Lung (tissue), 12 donors: ENCODE measurements around the gene ANO1. TPM values are rescaled to one million over a fixed set of nuclear protein-coding genes. Genes with fewer than 3 reads are reported as not detected.

ENCODE experiments used
- ATAC-seq: fragments of 200-7000 bp; cut with Tn5 transposase; one replicate; pipeline ENCODE4 v1.9.1; 2020; ENCODE audit warnings: moderate number of reproducible peaks; ENCODE audit not compliant: insufficient read depth, low FRiP score
- DNase-seq, 3 donors: peaks; one replicate each; pipeline ENCODE4 v3.0.0-alpha.2; 2013 to 2017
- H3K27ac ChIP-seq, 2 donors: one replicate each; pipeline ENCODE4 v1.5.1; 2013; ENCODE audit warnings: mild to moderate bottlenecking in 2 of 2, moderate library complexity in 2 of 2, control low read depth in 1 of 2, inconsistent platforms in 1 of 2, low read depth in 1 of 2, low read length in 1 of 2
- H3K27me3 ChIP-seq, 3 donors: one replicate each; pipeline ENCODE4 v1.5.1; 2013; ENCODE audit warnings: low read length in 2 of 3; ENCODE audit not compliant: control insufficient read depth in 3 of 3, insufficient read depth in 3 of 3
- H3K36me3 ChIP-seq, 4 donors: one replicate each; pipeline ENCODE4 v1.5.1; 2013; ENCODE audit warnings: low read length in 4 of 4, mild to moderate bottlenecking in 1 of 4, moderate library complexity in 1 of 4; ENCODE audit not compliant: control insufficient read depth in 4 of 4, insufficient read depth in 4 of 4
- H3K4me1 ChIP-seq, 5 donors: one replicate each; pipeline ENCODE4 v1.5.1; 2013; ENCODE audit warnings: low read length in 5 of 5, mild to moderate bottlenecking in 2 of 5, moderate library complexity in 1 of 5; ENCODE audit not compliant: control insufficient read depth in 5 of 5, insufficient read depth in 5 of 5
- H3K4me3 ChIP-seq: one replicate; pipeline ENCODE4 v1.5.1; 2013; ENCODE audit warnings: mild to moderate bottlenecking, control low read depth, moderate library complexity
- H3K9ac ChIP-seq, 2 donors: one replicate each; pipeline ENCODE4 v1.5.1; 2013; ENCODE audit warnings: low read length in 2 of 2, control low read depth in 1 of 2; ENCODE audit not compliant: insufficient read depth in 1 of 2
- H3K9me3 ChIP-seq, 4 donors: one replicate each; pipeline ENCODE4 v1.5.1; 2013; ENCODE audit warnings: low read length in 3 of 4, mild to moderate bottlenecking in 1 of 4, moderate library complexity in 1 of 4; ENCODE audit not compliant: control insufficient read depth in 4 of 4, insufficient read depth in 3 of 4
- WGBS, 2 donors: extraction: QIAGEN DNeasy Blood & Tissue Kit; methylation state at CpG; one replicate each; pipeline ENCODE4 v1.1.7; 2013; 5-methylcytosine and 5-hydroxymethylcytosine counted together
- polyA plus RNA-seq, 2 donors: library from polyadenylated mRNA; stranded (reverse); fragments of 200-250 nt; gene quantifications; one replicate each; pipeline ENCODE4 v1.2.1, GENCODE V29; 2013
- total RNA-seq, 2 donors: library from RNA; depleted of rRNA in 1 of 2; stranded (reverse); fragments of >200 nt in 1 of 2; gene quantifications; one replicate each; pipeline ENCODE4 v1.2.1, GENCODE V29; 2014 to 2021
- TF ChIP-seq, protein P1 (sequence below): IDR thresholded peaks from 2 replicates; pipeline ENCODE4 v1.5.1; 2012; ENCODE audit warnings: mild to moderate bottlenecking; ENCODE audit errors: control extremely low read depth, extremely low read depth
- donor health status: control.
- donor health status: control.
- donor health status: Bipolar disorder and iron deficiency.
- donor health status: healthy.
- donor health status: DM: yes; HTN: yes; CAD: no.

ANO1 gene
- total and polyA plus RNA-seq, 4 donors = 1.2 to 10.8 (median 5.5) TPM

- TF ChIP-seq, protein P1, sequence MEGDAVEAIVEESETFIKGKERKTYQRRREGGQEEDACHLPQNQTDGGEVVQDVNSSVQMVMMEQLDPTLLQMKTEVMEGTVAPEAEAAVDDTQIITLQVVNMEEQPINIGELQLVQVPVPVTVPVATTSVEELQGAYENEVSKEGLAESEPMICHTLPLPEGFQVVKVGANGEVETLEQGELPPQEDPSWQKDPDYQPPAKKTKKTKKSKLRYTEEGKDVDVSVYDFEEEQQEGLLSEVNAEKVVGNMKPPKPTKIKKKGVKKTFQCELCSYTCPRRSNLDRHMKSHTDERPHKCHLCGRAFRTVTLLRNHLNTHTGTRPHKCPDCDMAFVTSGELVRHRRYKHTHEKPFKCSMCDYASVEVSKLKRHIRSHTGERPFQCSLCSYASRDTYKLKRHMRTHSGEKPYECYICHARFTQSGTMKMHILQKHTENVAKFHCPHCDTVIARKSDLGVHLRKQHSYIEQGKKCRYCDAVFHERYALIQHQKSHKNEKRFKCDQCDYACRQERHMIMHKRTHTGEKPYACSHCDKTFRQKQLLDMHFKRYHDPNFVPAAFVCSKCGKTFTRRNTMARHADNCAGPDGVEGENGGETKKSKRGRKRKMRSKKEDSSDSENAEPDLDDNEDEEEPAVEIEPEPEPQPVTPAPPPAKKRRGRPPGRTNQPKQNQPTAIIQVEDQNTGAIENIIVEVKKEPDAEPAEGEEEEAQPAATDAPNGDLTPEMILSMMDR = no peak
- ATAC-seq (no peak), DNase-seq (no peak)
- Histone ChIP-seq H3K9ac (no peak overlapping the region), H3K36me3 (no peaks in the 10 kb centered on the region), H3K4me3 (no peak overlapping the region), H3K27ac (no peak overlapping the region), H3K9me3 (no peaks in the 10 kb centered on the region), H3K27me3 (no peaks in the 10 kb centered on the region), H3K4me1 (no peaks in the 10 kb centered on the region)
- 76 to 83% methylated on average over 8 of the region's 8 CpGs for WGBS, 2 donors
Observed at GRCh38 chr11:70169632-70170031, 91.5 kb downstream of the ANO1 start.

GRCh38 chr11:70170596-70171210 lies 92.6 kb downstream of the ANO1 start:
- DNase-seq (no peak), ATAC-seq (no peak)
- no peaks in the 10 kb centered on the region for H3K4me1 ChIP-seq
- TF ChIP-seq, protein P1 = no peak
- H3K9me3 ChIP-seq = no peaks in the 10 kb centered on the region
- H3K27ac ChIP-seq = no peak overlapping the region
- H3K4me3 ChIP-seq = no peak overlapping the region
- no peak overlapping the region for H3K9ac ChIP-seq
- WGBS, 2 donors = 89 to 92% methylated on average over 22 of the region's 22 CpGs
- H3K36me3 ChIP-seq = no peaks in the 10 kb centered on the region
- H3K27me3 ChIP-seq = no peaks in the 10 kb centered on the region

DNA sequence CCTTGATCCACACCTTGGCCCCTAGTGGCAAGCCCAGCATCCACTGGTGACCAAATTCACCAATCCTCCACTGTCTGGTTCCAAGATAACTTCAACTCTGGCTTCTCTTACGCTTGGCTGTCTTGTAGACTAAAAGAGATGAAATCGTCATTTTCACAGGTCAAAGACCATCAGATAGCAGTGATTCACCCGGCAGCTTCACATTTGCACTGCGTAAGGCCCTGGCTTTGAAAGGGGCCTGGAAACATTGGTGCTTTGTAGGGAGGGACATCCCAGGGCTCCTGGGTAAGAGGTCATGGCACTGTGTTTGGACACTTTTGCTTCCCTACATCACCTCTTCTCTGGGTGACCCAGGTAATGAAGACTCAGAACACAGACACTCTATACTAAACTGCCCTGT lies 94.9 kb downstream of the ANO1 start:
- WGBS, 2 donors = 75 to 85% methylated on average over 4 of the region's 4 CpGs
- no peaks in the 10 kb centered on the region for H3K36me3 ChIP-seq
- DNase-seq (no peak), ATAC-seq (no peak)
- TF ChIP-seq, protein P1 = no peak
- no peaks in the 10 kb centered on the region for H3K27me3 ChIP-seq
- no peak overlapping the region for H3K4me3 ChIP-seq
- H3K27ac ChIP-seq = no peak overlapping the region
- no peaks in the 10 kb centered on the region for H3K9me3 ChIP-seq
- no peaks in the 10 kb centered on the region for H3K4me1 ChIP-seq
- H3K9ac ChIP-seq = no peak overlapping the region
